UCSD-AML1 (cell line): ENCODE results near the gene SLC12A7.

Experiments
- DNase-seq: peaks from one replicate; lab custom pipeline; 2025; ENCODE audit not compliant: unreplicated experiment; lab: John Stamatoyannopoulos, UW

SLC12A7 gene

GRCh38 chr5:1081519-1081918 lies 30.3 kb downstream of the SLC12A7 start:
- DNase-seq, result no peak

- no peak for DNase-seq
These were observed 31.4 kb downstream of the SLC12A7 start for GRCh38 chr5:1080432-1080831.

- DNase-seq, result no peak
These were observed 31.9 kb downstream of the SLC12A7 start for GRCh38 chr5:1079961-1080360.

- DNase-seq, result no peak
These were observed 32.4 kb downstream of the SLC12A7 start for GRCh38 chr5:1079486-1079885.

GRCh38 chr5:1078851-1079250 lies 33.0 kb downstream of the SLC12A7 start:
- no peak for DNase-seq

- no peak for DNase-seq
These were observed 33.7 kb downstream of the SLC12A7 start for GRCh38 chr5:1078206-1078605.

- no peak for DNase-seq
These were observed 34.3 kb downstream of the SLC12A7 start for GRCh38 chr5:1077491-1078020.

- DNase-seq, result no peak
These were observed 34.8 kb downstream of the SLC12A7 start for GRCh38 chr5:1077026-1077425.

- no peak for DNase-seq
These were observed 35.5 kb downstream of the SLC12A7 start for GRCh38 chr5:1076406-1076805.

- no peak for DNase-seq
These were observed 35.9 kb downstream of the SLC12A7 start for GRCh38 chr5:1075931-1076330.

GRCh38 chr5:1075555-1075881 lies 36.3 kb downstream of the SLC12A7 start:
- no peak for DNase-seq

- no peak for DNase-seq
These were observed 36.9 kb downstream of the SLC12A7 start for GRCh38 chr5:1074816-1075554.

- no peak for DNase-seq
These were observed 37.6 kb downstream of the SLC12A7 start for GRCh38 chr5:1074226-1074625.

- no peak for DNase-seq
These were observed 38.4 kb downstream of the SLC12A7 start for GRCh38 chr5:1073239-1074102.

- DNase-seq, result no peak
These were observed 42.2 kb downstream of the SLC12A7 start for GRCh38 chr5:1069720-1070088.

- DNase-seq, result no peak
These were observed 42.8 kb downstream of the SLC12A7 start for GRCh38 chr5:1068895-1069719.

- DNase-seq, result no peak
These were observed 43.5 kb downstream of the SLC12A7 start for GRCh38 chr5:1068204-1068894.

- DNase-seq, result no peak
These were observed 44.4 kb downstream of the SLC12A7 start for GRCh38 chr5:1067141-1068121.

GRCh38 chr5:1066676-1067075 lies 45.2 kb downstream of the SLC12A7 start:
- DNase-seq, result no peak
